Neural cell (in vitro differentiated cells): ENCODE data around the gene SHANK3. TPM values are rescaled to one million over a fixed set of nuclear protein-coding genes. Genes with fewer than 3 reads are reported as not detected.

Experiments
- H2AFZ ChIP-seq: fragments of 200-600, 300-800 bp; sonication (generic), shearing (Covaris generic); 2 replicates; pipeline ENCODE4 v1.6.0; 2014; ENCODE audit warnings: low read depth, mild to moderate bottlenecking, antibody characterized with exemption, low read length, moderate library complexity
- H3F3A ChIP-seq: fragments of 200-600 bp; shearing (Covaris generic); 2 replicates; pipeline ENCODE4 v1.6.1; 2016; ENCODE audit warnings: mild to moderate bottlenecking, moderate library complexity, mixed read lengths, antibody characterized with exemption, low read length; ENCODE audit not compliant: insufficient read depth, poor library complexity, severe bottlenecking
- H3K27ac ChIP-seq: fragments of 200-600, 300-800 bp; sonication (generic), shearing (Covaris generic); 2 replicates; pipeline ENCODE4 v1.5.1; 2014; ENCODE audit warnings: mild to moderate bottlenecking, low read length, moderate library complexity
- H3K27me3 ChIP-seq: fragments of 300-800, 200-600 bp; sonication (generic), shearing (Covaris generic); 2 replicates; pipeline ENCODE4 v1.6.0; 2014; ENCODE audit warnings: mild to moderate bottlenecking, low read depth, low read length, moderate library complexity; ENCODE audit not compliant: insufficient read depth
- H3K36me3 ChIP-seq: fragments of 300-800, 200-600 bp; sonication (generic), shearing (Covaris generic); 2 replicates; pipeline ENCODE4 v1.5.1; 2014; ENCODE audit warnings: mild to moderate bottlenecking, antibody characterized with exemption, low read length, moderate library complexity; ENCODE audit not compliant: insufficient read depth
- H3K4me2 ChIP-seq: fragments of 300-800, 200-600 bp; sonication (generic), shearing (Covaris generic); 2 replicates; pipeline ENCODE4 v1.6.0; 2014; ENCODE audit warnings: mild to moderate bottlenecking, low read length
- H3K4me3 ChIP-seq: fragments of 300-800, 200-600 bp; sonication (generic), shearing (Covaris generic); 2 replicates; pipeline ENCODE4 v1.5.1; 2014; ENCODE audit warnings: mild to moderate bottlenecking, low read length, moderate library complexity
- H3K79me2 ChIP-seq: fragments of 200-600 bp; shearing (Covaris generic); replicated peaks from 2 replicates; pipeline ENCODE4 v1.6.0; 2014; ENCODE audit warnings: mild to moderate bottlenecking, low read length, moderate library complexity; ENCODE audit not compliant: insufficient read depth
- H3K9ac ChIP-seq: fragments of 300-800, 200-600 bp; sonication (generic), shearing (Covaris generic); 2 replicates; pipeline ENCODE4 v1.6.1; 2016; ENCODE audit warnings: mild to moderate bottlenecking, low read length, mixed read lengths
- H3K9me2 ChIP-seq: fragments of 200-600 bp; shearing (Covaris generic); 2 replicates; pipeline ENCODE4 v1.6.1; 2016; ENCODE audit warnings: mild to moderate bottlenecking, low read length, mixed read lengths; ENCODE audit not compliant: insufficient read depth
- H3K9me3 ChIP-seq: fragments of 200-600, 300-800 bp; sonication (generic), shearing (Covaris generic); 2 replicates; pipeline ENCODE4 v1.6.1; 2016; ENCODE audit warnings: mild to moderate bottlenecking, mixed run types, low read length, moderate library complexity, mixed read lengths
- H4K20me1 ChIP-seq: fragments of 200-600 bp; shearing (Covaris generic); 2 replicates; pipeline ENCODE4 v1.6.1; 2016; ENCODE audit warnings: mild to moderate bottlenecking, mixed run types; ENCODE audit not compliant: insufficient read depth
- CTCF ChIP-seq: fragments of 450-650 bp; IDR thresholded peaks from 2 replicates; pipeline ENCODE4 v1.5.1; 2014; ENCODE audit warnings: antibody characterized with exemption, mild to moderate bottlenecking, moderate library complexity; ENCODE audit not compliant: poor library complexity, severe bottlenecking
- EP300 ChIP-seq: fragments of 450-650 bp; conservative IDR thresholded peaks from 2 replicates; pipeline ENCODE4 v1.6.1; 2014; ENCODE audit warnings: antibody characterized with exemption, mild to moderate bottlenecking, moderate library complexity; ENCODE audit not compliant: poor library complexity, severe bottlenecking
- EZH2 ChIP-seq: fragments of 200-600, 300-800 bp; shearing (Covaris generic), sonication (generic); IDR thresholded peaks from 2 replicates; pipeline ENCODE4 v1.6.1; 2014; ENCODE audit warnings: antibody characterized with exemption, low read length, borderline replicate concordance, mild to moderate bottlenecking; ENCODE audit not compliant: insufficient read depth, poor library complexity, severe bottlenecking
- MXI1 ChIP-seq: fragments of 450-650 bp; conservative IDR thresholded peaks from 2 replicates; pipeline ENCODE4 v1.6.1; 2014; ENCODE audit warnings: antibody characterized with exemption, mild to moderate bottlenecking; ENCODE audit not compliant: poor library complexity, severe bottlenecking
- POLR2AphosphoS5 ChIP-seq: IDR thresholded peaks from 2 replicates; pipeline ENCODE4 v1.6.1; 2012
- RAD21 ChIP-seq: fragments of 450-650 bp; conservative IDR thresholded peaks from 2 replicates; pipeline ENCODE4 v1.6.1; 2014; ENCODE audit warnings: antibody characterized with exemption, mild to moderate bottlenecking, moderate library complexity
- REST ChIP-seq: IDR thresholded peaks from 2 replicates; pipeline ENCODE4 v1.6.1; 2012; ENCODE audit warnings: borderline replicate concordance
- SMC3 ChIP-seq: fragments of 450-650 bp; conservative IDR thresholded peaks from 2 replicates; pipeline ENCODE4 v1.6.1; 2014; ENCODE audit warnings: antibody characterized with exemption, mild to moderate bottlenecking, moderate library complexity; ENCODE audit not compliant: poor library complexity
- TAF1 ChIP-seq: IDR thresholded peaks from 2 replicates; pipeline ENCODE4 v1.6.1; 2012; ENCODE audit warnings: low read depth
- polyA minus RNA-seq: library from RNA; depleted of rRNA, polyadenylated mRNA; stranded (reverse); fragments of >200 nt; gene quantifications from 2 replicates; pipeline ENCODE4 v1.2.3, GENCODE V29; 2014
- polyA plus RNA-seq: library from polyadenylated mRNA; depleted of rRNA; stranded (reverse); fragments of >200 nt; gene quantifications from 2 replicates; pipeline ENCODE4 v1.2.3, GENCODE V29; 2014

Gene SHANK3
- polyA plus RNA-seq (5.5 and 6.3 TPM in 2 replicates), polyA minus RNA-seq (9.6 and 9.7 TPM in 2 replicates)

GRCh38 chr22:50672471-50673230 is at the start of gene SHANK3:
SHANK3 (plus strand) TSS chr22:50672823.
- peak within 1 kb of the TSS; percentile 64 for H3K9ac ChIP-seq
- peak within 1 kb of the TSS; percentile 48 for H3K4me2 ChIP-seq
- H3K9me3 ChIP-seq = no peaks in the 10 kb centered on the region
- H2AFZ ChIP-seq = no peak within 1 kb of the TSS
- H3F3A ChIP-seq = no peaks in the 10 kb centered on the region
- no peaks in the 10 kb centered on the region for H3K36me3 ChIP-seq
- H3K79me2 ChIP-seq = no peaks in the 10 kb centered on the region
- H3K27me3 ChIP-seq = no peaks in the 10 kb centered on the region
- H3K27ac ChIP-seq = no peak within 1 kb of the TSS
- H3K9me2 ChIP-seq = no peaks in the 10 kb centered on the region
- no peak for TF ChIP-seq EP300
- TF ChIP-seq REST = no peak
- TF ChIP-seq RAD21 = no peak
- no peak for TF ChIP-seq CTCF
- no peak for TF ChIP-seq POLR2AphosphoS5
- TF ChIP-seq TAF1 = no peak
- TF ChIP-seq EZH2 = no peak
- no peak for TF ChIP-seq MXI1
- TF ChIP-seq SMC3 = no peak
- H4K20me1 ChIP-seq = no peaks in the 10 kb centered on the region
- H3K4me3 ChIP-seq = peak within 1 kb of the TSS; percentile 70

GRCh38 chr22:50624347-50625130 is 48.1 kb upstream of the SHANK3 start:
- Histone ChIP-seq H4K20me1 (no peaks in the 10 kb centered on the region), H3K27ac (no peak overlapping the region), H3F3A (no peaks in the 10 kb centered on the region), H3K79me2 (no peaks in the 10 kb centered on the region), H2AFZ (no peak overlapping the region), H3K9me3 (no peaks in the 10 kb centered on the region), H3K27me3 (no peaks in the 10 kb centered on the region), H3K9ac (no peak overlapping the region), H3K9me2 (no peaks in the 10 kb centered on the region), H3K4me3 (no peak overlapping the region), H3K4me2 (no peak overlapping the region), H3K36me3 (no peaks in the 10 kb centered on the region)
- TF ChIP-seq EP300 (no peak), SMC3 (no peak), TAF1 (no peak), POLR2AphosphoS5 (no peak), EZH2 (no peak), REST (no peak), MXI1 (no peak)
